ENCODE results near the gene BEST4.
"Not testable (repeated sequence)": the region's sequence is repeated elsewhere in the genome, so short reads cannot be mapped to it uniquely, and the experiment has no call there.

BEST4 gene

GRCh38 chr1:44817771-44818495 lies 30.0 kb upstream of the BEST4 start:
- no peak overlapping the region for H3K4me3 ChIP-seq (ENCODE audit: low read depth, low read length)
- no peak for TF ChIP-seq CTCF (IDR thresholded peaks at IDR 0.05; ENCODE audit: borderline replicate concordance, insufficient read depth, low read depth, low read length)

GRCh38 chr1:44817307-44817706 lies 29.3 kb upstream of the BEST4 start:
- TF ChIP-seq CTCF (IDR thresholded peaks at IDR 0.05; ENCODE audit: borderline replicate concordance, insufficient read depth, low read depth, low read length) = no peak
- H3K4me3 ChIP-seq (ENCODE audit: low read depth, low read length) = no peak overlapping the region

DNA sequence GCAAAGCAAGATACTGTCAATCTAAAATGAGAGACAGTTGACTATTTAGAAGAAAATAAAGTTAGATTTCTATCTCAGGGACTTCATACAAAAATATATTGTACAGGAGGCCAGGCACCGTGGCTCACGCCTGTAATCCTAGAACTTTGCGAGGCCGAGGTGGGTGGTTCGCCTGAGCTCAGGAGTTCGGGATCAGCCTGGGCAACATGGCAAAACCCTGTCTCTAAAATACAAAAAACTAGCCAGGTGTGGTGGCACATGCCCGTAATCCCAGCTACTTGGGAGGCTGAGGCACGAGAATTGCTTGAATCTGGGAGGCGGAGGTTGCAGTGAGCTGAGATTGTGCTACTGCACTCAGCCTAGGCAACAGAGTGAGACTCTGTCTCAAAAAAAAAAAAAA lies 28.0 kb upstream of the BEST4 start:
- not testable (repeated sequence) for H3K4me3 ChIP-seq (ENCODE audit: low read depth, low read length)

GRCh38 chr1:44812822-44813543 lies 25.0 kb upstream of the BEST4 start:
- no peak for TF ChIP-seq CTCF (IDR thresholded peaks at IDR 0.05; ENCODE audit: borderline replicate concordance, insufficient read depth, low read depth, low read length)
- H3K4me3 ChIP-seq (ENCODE audit: low read depth, low read length) = no peak overlapping the region

- TF ChIP-seq CTCF (IDR thresholded peaks at IDR 0.05; ENCODE audit: borderline replicate concordance, insufficient read depth, low read depth, low read length) = no peak
- H3K4me3 ChIP-seq (ENCODE audit: low read depth, low read length) = no peak overlapping the region
These were observed 23.3 kb upstream of the BEST4 start for GRCh38 chr1:44811234-44811633.

GRCh38 chr1:44810762-44811105 lies 22.8 kb upstream of the BEST4 start:
- H3K4me3 ChIP-seq (ENCODE audit: low read depth, low read length) = not testable (repeated sequence)

- no peak for TF ChIP-seq CTCF (IDR thresholded peaks at IDR 0.05; ENCODE audit: borderline replicate concordance, insufficient read depth, low read depth, low read length)
- no peak overlapping the region for H3K4me3 ChIP-seq (ENCODE audit: low read depth, low read length)
These were observed 22.3 kb upstream of the BEST4 start for GRCh38 chr1:44810101-44810761.
